DND-41 (cell line): ENCODE results near the gene GABARAPL1.

Experiments used
- EZH2 ChIP-seq: IDR thresholded peaks from 3 replicates; pipeline ENCODE4 v1.6.1; 2012; ENCODE audit warnings: borderline replicate concordance, low read depth, mild to moderate bottlenecking, moderate library complexity, low read length, inconsistent platforms; ENCODE audit not compliant: severe bottlenecking
- TF ChIP-seq, protein P1 (sequence below): IDR thresholded peaks from 2 replicates; pipeline ENCODE4 v1.5.1; 2012; ENCODE audit warnings: borderline replicate concordance, low read length, moderate library complexity, mild to moderate bottlenecking; ENCODE audit not compliant: poor library complexity, severe bottlenecking; ENCODE audit errors: extremely low read depth

DNA sequence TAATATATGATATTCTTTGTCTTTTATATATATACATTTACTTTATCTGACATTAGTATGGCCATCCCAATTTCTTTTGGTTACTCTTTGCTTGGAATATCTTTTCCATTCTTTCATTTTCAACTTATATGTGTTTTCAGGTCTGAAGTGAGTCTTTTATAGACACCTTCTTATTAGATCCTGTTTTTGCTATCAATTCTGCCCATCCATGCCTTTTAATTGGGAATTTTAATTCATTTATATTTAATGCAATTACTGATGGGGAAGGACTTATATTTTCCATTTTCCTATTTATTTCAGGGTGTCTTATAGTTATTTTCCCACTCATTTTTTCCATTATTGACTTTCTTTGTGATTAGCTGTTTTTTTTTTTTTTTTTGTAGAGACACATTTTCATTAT lies 43.4 kb downstream of the GABARAPL1 start:
- TF ChIP-seq, protein P1, sequence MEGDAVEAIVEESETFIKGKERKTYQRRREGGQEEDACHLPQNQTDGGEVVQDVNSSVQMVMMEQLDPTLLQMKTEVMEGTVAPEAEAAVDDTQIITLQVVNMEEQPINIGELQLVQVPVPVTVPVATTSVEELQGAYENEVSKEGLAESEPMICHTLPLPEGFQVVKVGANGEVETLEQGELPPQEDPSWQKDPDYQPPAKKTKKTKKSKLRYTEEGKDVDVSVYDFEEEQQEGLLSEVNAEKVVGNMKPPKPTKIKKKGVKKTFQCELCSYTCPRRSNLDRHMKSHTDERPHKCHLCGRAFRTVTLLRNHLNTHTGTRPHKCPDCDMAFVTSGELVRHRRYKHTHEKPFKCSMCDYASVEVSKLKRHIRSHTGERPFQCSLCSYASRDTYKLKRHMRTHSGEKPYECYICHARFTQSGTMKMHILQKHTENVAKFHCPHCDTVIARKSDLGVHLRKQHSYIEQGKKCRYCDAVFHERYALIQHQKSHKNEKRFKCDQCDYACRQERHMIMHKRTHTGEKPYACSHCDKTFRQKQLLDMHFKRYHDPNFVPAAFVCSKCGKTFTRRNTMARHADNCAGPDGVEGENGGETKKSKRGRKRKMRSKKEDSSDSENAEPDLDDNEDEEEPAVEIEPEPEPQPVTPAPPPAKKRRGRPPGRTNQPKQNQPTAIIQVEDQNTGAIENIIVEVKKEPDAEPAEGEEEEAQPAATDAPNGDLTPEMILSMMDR: no peak
- TF ChIP-seq EZH2: no peak
